Kidney (tissue), 14 donors: ENCODE measurements around the gene BTG2. TPM values are rescaled to one million over a fixed set of nuclear protein-coding genes. Genes with fewer than 3 reads are reported as not detected.

ENCODE experiments used
- DNase-seq, 5 donors: peaks; one replicate each; pipeline ENCODE4 v3.0.0-alpha.2; 2013 to 2020
- FAIRE-seq: peaks from 2 replicates; lab custom pipeline; 2012; peaks lifted over from hg19 to GRCh38; lab: Jason Lieb, UNC
- H3K27ac ChIP-seq, 2 donors: one replicate each; pipeline ENCODE4 v1.7.0; 2013; ENCODE audit warnings: low read depth in 2 of 2, low read length in 2 of 2, inconsistent platforms in 1 of 2
- H3K27me3 ChIP-seq: one replicate; pipeline ENCODE4 v1.7.1; 2013; ENCODE audit warnings: low read length, inconsistent platforms; ENCODE audit not compliant: control insufficient read depth, insufficient read depth
- H3K36me3 ChIP-seq, 3 donors: one replicate each; pipeline versions ENCODE4 v1.7.0 to v1.7.1; 2013; ENCODE audit warnings: low read length in 3 of 3, control low read depth in 1 of 3, inconsistent platforms in 1 of 3; ENCODE audit not compliant: insufficient read depth in 3 of 3, control insufficient read depth in 2 of 3
- H3K4me1 ChIP-seq, 3 donors: one replicate each; pipeline versions ENCODE4 v1.7.0 to v1.7.1; 2013; ENCODE audit warnings: low read length in 3 of 3, inconsistent platforms in 1 of 3, low read depth in 1 of 3; ENCODE audit not compliant: control insufficient read depth in 2 of 3, insufficient read depth in 2 of 3
- H3K4me3 ChIP-seq, 3 donors: one replicate each; pipeline versions ENCODE4 v1.7.0 to v1.8.1; 2013; ENCODE audit warnings: low read length in 3 of 3, control low read depth in 1 of 3, inconsistent platforms in 1 of 3
- H3K9ac ChIP-seq, 3 donors: one replicate each; pipeline versions ENCODE4 v1.7.0 to v1.7.1; 2013; ENCODE audit warnings: low read length in 3 of 3, control low read depth in 1 of 3, inconsistent platforms in 1 of 3
- H3K9me3 ChIP-seq, 3 donors: one replicate each; pipeline versions ENCODE4 v1.7.0 to v1.7.1; 2013; ENCODE audit warnings: low read length in 3 of 3, control low read depth in 1 of 3, inconsistent platforms in 1 of 3; ENCODE audit not compliant: control insufficient read depth in 2 of 3, insufficient read depth in 1 of 3
- CTCF ChIP-seq: IDR thresholded peaks from 3 replicates; pipeline ENCODE4 v1.5.1; 2012; ENCODE audit warnings: mild to moderate bottlenecking, moderate library complexity, borderline replicate concordance; ENCODE audit not compliant: insufficient read depth; ENCODE audit errors: extremely low read depth
- intact Hi-C: fragments of 100-400 bp; cut with DNase I; formaldehyde crosslinking; loops from one replicate; pipeline ENCODE4 v1.11.1; 2022
- polyA plus RNA-seq: library from polyadenylated mRNA; stranded (reverse); fragments of 350-450 nt; fragmentation: Illumina TruSeq; extraction: RNeasy Lipid Tissue Mini Kit (QIAGEN cat#74804); gene quantifications from one replicate; pipeline ENCODE4 v1.2.3, GENCODE V29; 2014; ENCODE audit warnings: low read depth, low replicate concordance; ENCODE audit not compliant: insufficient read depth
- total RNA-seq: library from RNA; stranded (reverse); fragmentation: NEBNext Ultra II Directional; extraction: Animal tissue kit (Norgen Biotek cat#: 25700); gene quantifications from one replicate; pipeline ENCODE4 v1.2.1, GENCODE V29; 2021
- donor health status: control.
- donor health status: control.
- donor health status: control.
- donor health status: control.
- donor health status: control.
- donor health status: DM: yes; HTN: yes; CAD: no.
- donor health status: Normal renal cell carcinoma (clear cell type).

The BTG2 gene
- total and polyA plus RNA-seq, 2 donors from 2014 or later: 59.9 to 156 TPM

DNA sequence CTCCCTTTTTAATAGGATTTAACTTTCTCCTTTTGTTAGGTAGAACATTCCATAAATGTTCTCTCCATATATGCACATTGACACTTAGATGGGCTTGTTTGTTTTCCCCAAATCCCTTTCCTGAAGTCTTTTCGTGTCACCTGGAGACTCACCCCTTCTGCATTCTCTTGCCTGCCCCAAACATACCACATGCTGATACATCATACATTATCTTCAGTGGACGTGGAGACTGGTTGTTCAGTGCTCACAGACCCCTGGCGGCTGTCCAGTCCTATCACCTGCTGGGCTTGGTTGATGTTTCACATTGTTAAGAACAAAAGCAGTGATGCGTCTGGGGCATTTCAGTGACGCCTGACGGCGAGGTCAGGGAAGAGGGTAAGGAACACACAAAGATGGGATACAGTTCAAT, 23.4 kb downstream of the BTG2 start:
- peak in 4 of 5 donors; percentile 45 to 72 (median 59) for DNase-seq
- no peak for TF ChIP-seq CTCF
- Histone ChIP-seq H3K9ac (no peak overlapping the region), H3K27ac (no peak overlapping the region), H3K9me3 (no peaks in the 10 kb centered on the region), H3K27me3 (no peaks in the 10 kb centered on the region), H3K36me3 (no peaks in the 10 kb centered on the region), H3K4me1 (peaks cover 0 to 25% (median 10%) of the 10 kb centered on the region in 3 donors), H3K4me3 (no peak overlapping the region)
- no peak for FAIRE-seq
- intact Hi-C loops: no loop called here

- intact Hi-C loops: loop anchor here (5.0 kb wide), 1 partner anchor 59 kb away; no protein-coding TSS in a partner anchor
- no peaks in the 10 kb centered on the region for H3K9me3 ChIP-seq
- no peak overlapping the region for H3K4me3 ChIP-seq
- no peaks in the 10 kb centered on the region for H3K27me3 ChIP-seq
- H3K9ac ChIP-seq: no peak overlapping the region
- no peak overlapping the region for H3K27ac ChIP-seq
- FAIRE-seq (no peak), DNase-seq (no peak)
- no peak for TF ChIP-seq CTCF
- no peaks in the 10 kb centered on the region for H3K36me3 ChIP-seq
- H3K4me1 ChIP-seq: peaks cover 0 to 10% (median 10%) of the 10 kb centered on the region in 3 donors
These were observed 25.9 kb downstream of the BTG2 start for GRCh38 chr1:203331224-203331623.

- no peak for DNase-seq
- H3K9ac ChIP-seq: no peak overlapping the region
- H3K4me1 ChIP-seq: no peaks in the 10 kb centered on the region
- no peak overlapping the region for H3K27ac ChIP-seq
- no peak for TF ChIP-seq CTCF
- H3K4me3 ChIP-seq: no peak overlapping the region
- H3K27me3 ChIP-seq: no peaks in the 10 kb centered on the region
- no peaks in the 10 kb centered on the region for H3K9me3 ChIP-seq
- H3K36me3 ChIP-seq: no peaks in the 10 kb centered on the region
- intact Hi-C loops: no loop called here
- FAIRE-seq: no peak
These were observed 30.2 kb downstream of the BTG2 start for GRCh38 chr1:203335503-203335902.

GRCh38 chr1:203336097-203336496, 30.8 kb downstream of the BTG2 start:
- TF ChIP-seq CTCF: no peak
- H3K4me3 ChIP-seq: no peak overlapping the region
- intact Hi-C loops: no loop called here
- no peak for DNase-seq
- FAIRE-seq: no peak
- no peaks in the 10 kb centered on the region for H3K36me3 ChIP-seq
- H3K4me1 ChIP-seq: no peaks in the 10 kb centered on the region
- no peak overlapping the region for H3K9ac ChIP-seq
- H3K27ac ChIP-seq: no peak overlapping the region
- H3K27me3 ChIP-seq: no peaks in the 10 kb centered on the region
- no peaks in the 10 kb centered on the region for H3K9me3 ChIP-seq
